ENCODE measurements around the gene EIF3J. TPM values are rescaled to one million over a fixed set of nuclear protein-coding genes. Genes with fewer than 3 reads are reported as not detected.

The EIF3J gene
- total RNA-seq, 1 experiment from 2014 or later = 129 TPM

DNA sequence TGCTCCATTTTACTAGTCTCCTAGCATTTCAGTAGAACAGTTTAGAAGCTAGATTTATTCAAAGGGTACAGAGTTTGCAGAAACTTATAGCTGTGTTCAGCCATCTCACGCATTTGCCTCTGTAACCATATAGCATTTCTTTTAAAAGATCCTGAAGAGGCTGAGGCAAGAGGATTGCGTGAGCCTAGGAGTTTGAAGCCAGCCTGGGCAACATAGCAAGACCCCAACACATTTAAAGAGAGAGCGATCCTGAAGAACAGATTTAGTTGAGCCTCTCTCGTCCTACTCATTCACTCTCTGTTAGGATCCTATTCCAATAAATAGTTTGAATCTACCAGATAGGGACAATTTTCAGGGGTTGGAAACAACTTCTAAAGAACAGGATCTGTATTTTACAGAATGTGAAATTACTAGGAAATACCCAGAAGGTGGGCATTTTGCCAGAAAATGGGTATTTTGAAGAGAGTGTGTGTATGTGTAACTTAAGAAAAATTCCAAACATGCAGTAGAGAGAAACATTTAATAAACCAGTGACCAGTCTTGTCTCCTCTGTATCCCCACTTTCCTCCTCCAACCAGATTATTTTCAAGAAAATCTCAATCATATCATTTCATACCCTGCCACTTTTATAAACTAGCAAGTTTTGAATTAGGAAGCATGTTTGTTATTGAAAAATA lies 4.5 kb downstream of the EIF3J start:
- no peaks in the 10 kb centered on the region for H4K20me1 ChIP-seq (ENCODE audit: control insufficient read depth, insufficient read depth, insufficient read length)
- no peaks in the 10 kb centered on the region for H3K27me3 Mint-ChIP-seq (ENCODE audit: low read depth)
- no peak overlapping the region for H3K23ac ChIP-seq (ENCODE audit: insufficient read length, low read depth, low read length)
- DNase-seq = no peak
- no peaks in the 10 kb centered on the region for H3K9me3 ChIP-seq (ENCODE audit: control insufficient read depth, low read depth, low read length)
- no peak overlapping the region for H4K8ac ChIP-seq (replicated peaks; ENCODE audit: insufficient read length, low read depth, low read length)
- H3K9ac ChIP-seq (ENCODE audit: extremely low read depth, insufficient read length, low read length) = no peak overlapping the region
- H3T11ph ChIP-seq (ENCODE audit: low read length) = no peak overlapping the region
- H3K4me1 ChIP-seq (ENCODE audit: insufficient read depth, low read length) = no peaks in the 10 kb centered on the region
- no peaks in the 10 kb centered on the region for H3K9me3 Mint-ChIP-seq
- peaks cover 25 to 47% (median 41%) of the 10 kb centered on the region in 3 experiments for H3K36me3 Mint-ChIP-seq (ENCODE audit: insufficient read depth in 1 of 3, low read depth in 3 of 3)
- peak overlapping the region in 1 of 3 experiments; percentile 39; a peak in 1 of 7 replicates for H3K27ac Mint-ChIP-seq
- H4K91ac ChIP-seq (ENCODE audit: insufficient read length, low read depth, low read length) = no peak overlapping the region
- no peak overlapping the region for H4K5ac ChIP-seq (ENCODE audit: insufficient read length, low read depth, low read length)
- H3K27me3 ChIP-seq (ENCODE audit: insufficient read depth, low read length) = no peaks in the 10 kb centered on the region
- H3K79me1 ChIP-seq (ENCODE audit: insufficient read depth, low read depth, low read length, poor library complexity, severe bottlenecking) = no peaks in the 10 kb centered on the region
- peaks cover 11 to 15% of the 10 kb centered on the region in 2 experiments for H3K4me1 Mint-ChIP-seq
- H2AFZ ChIP-seq (ENCODE audit: low read length) = no peak overlapping the region
- no peak overlapping the region for H3K56ac ChIP-seq (ENCODE audit: insufficient read length, low read depth, low read length)
- no peak overlapping the region for H2BK120ac ChIP-seq (ENCODE audit: low read depth, low read length, poor library complexity, severe bottlenecking)
- H2BK12ac ChIP-seq (ENCODE audit: insufficient read length, low read depth, low read length) = no peak overlapping the region
- no peak overlapping the region for H2AK5ac ChIP-seq (ENCODE audit: insufficient read length, low read length)
- H2BK20ac ChIP-seq (ENCODE audit: low read depth, low read length, poor library complexity, severe bottlenecking) = no peak overlapping the region
- TF ChIP-seq, protein P1, sequence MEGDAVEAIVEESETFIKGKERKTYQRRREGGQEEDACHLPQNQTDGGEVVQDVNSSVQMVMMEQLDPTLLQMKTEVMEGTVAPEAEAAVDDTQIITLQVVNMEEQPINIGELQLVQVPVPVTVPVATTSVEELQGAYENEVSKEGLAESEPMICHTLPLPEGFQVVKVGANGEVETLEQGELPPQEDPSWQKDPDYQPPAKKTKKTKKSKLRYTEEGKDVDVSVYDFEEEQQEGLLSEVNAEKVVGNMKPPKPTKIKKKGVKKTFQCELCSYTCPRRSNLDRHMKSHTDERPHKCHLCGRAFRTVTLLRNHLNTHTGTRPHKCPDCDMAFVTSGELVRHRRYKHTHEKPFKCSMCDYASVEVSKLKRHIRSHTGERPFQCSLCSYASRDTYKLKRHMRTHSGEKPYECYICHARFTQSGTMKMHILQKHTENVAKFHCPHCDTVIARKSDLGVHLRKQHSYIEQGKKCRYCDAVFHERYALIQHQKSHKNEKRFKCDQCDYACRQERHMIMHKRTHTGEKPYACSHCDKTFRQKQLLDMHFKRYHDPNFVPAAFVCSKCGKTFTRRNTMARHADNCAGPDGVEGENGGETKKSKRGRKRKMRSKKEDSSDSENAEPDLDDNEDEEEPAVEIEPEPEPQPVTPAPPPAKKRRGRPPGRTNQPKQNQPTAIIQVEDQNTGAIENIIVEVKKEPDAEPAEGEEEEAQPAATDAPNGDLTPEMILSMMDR (conservative IDR thresholded peaks at IDR 0.05) = no peak
- H3K23me2 ChIP-seq (ENCODE audit: insufficient read length, low read depth, low read length, poor library complexity, severe bottlenecking) = peaks cover 6% of the 10 kb centered on the region
- H3K79me2 ChIP-seq (ENCODE audit: insufficient read depth, low read length) = peaks cover 9% of the 10 kb centered on the region; the same call in 1 of the 2 replicates
- no peak overlapping the region for H3K18ac ChIP-seq (ENCODE audit: insufficient read length, low read depth, low read length)
- no peak overlapping the region for H3K14ac ChIP-seq (ENCODE audit: insufficient read depth, low read length)
- WGBS (ENCODE audit: extremely low coverage, insufficient read length, low lambda C conversion rate) = no CpG with 5 or more reads among the region's 4 CpGs
- no peak overlapping the region for H3K4me3 Mint-ChIP-seq
- H3K4me2 ChIP-seq (ENCODE audit: insufficient read depth, insufficient read length, low read length) = no peak overlapping the region
- H3K4ac ChIP-seq (ENCODE audit: low read depth, low read length) = no peak overlapping the region
- no peak overlapping the region for H2BK15ac ChIP-seq (ENCODE audit: low read depth, low read length)
- H2BK5ac ChIP-seq (ENCODE audit: insufficient read length, low read length) = no peak overlapping the region
- no peak overlapping the region for H3K27ac ChIP-seq (ENCODE audit: insufficient read length, low read depth, low read length)
